Heart left ventricle (tissue), 16 donors: ENCODE results near the gene STARD3NL. TPM values are rescaled to one million over a fixed set of nuclear protein-coding genes. Genes with fewer than 3 reads are reported as not detected.
"Not testable (repeated sequence)": the region's sequence is repeated elsewhere in the genome, so short reads cannot be mapped to it uniquely, and the experiment has no call there.

Source experiments
- ATAC-seq, 4 donors: fragments of 200-7000 bp; cut with Tn5 transposase; one replicate each; pipeline ENCODE4 v1.9.1; 2020 to 2022; ENCODE audit warnings: moderate library complexity in 4 of 4, mild to moderate bottlenecking in 3 of 4, moderate number of reproducible peaks in 1 of 4
- DNase-seq, 5 donors: peaks; one replicate each; pipeline ENCODE4 v3.0.0-alpha.2; 2020
- H3K27ac ChIP-seq, 12 donors: fragments of 200-600 bp; sonication (generic) in 4 of 12; one replicate each; pipeline versions ENCODE4 v1.5.0 to v1.8.0; 2016 to 2022; ENCODE audit warnings: mild to moderate bottlenecking in 2 of 12
- H3K27me3 ChIP-seq, 9 donors: fragments of 200-600 bp; sonication (generic) in 2 of 9; one replicate each; pipeline versions ENCODE4 v1.5.1 to v1.8.0; 2016 to 2022; ENCODE audit warnings: mild to moderate bottlenecking in 3 of 9
- H3K36me3 ChIP-seq, 9 donors: fragments of 200-600 bp; sonication (generic) in 2 of 9; one replicate each; pipeline versions ENCODE4 v1.5.0 to v1.8.0; 2018 to 2022; ENCODE audit warnings: mild to moderate bottlenecking in 2 of 9
- H3K4me1 ChIP-seq, 12 donors: fragments of 200-600 bp; sonication (generic) in 4 of 12; one replicate each; pipeline versions ENCODE4 v1.5.0 to v1.8.0; 2016 to 2022; ENCODE audit warnings: mild to moderate bottlenecking in 3 of 12
- H3K4me3 ChIP-seq, 12 donors: fragments of 200-600 bp; sonication (generic) in 4 of 12; one replicate each; pipeline versions ENCODE4 v1.5.0 to v1.8.0; 2017 to 2022; ENCODE audit warnings: mild to moderate bottlenecking in 9 of 12, moderate library complexity in 4 of 12
- H3K9me3 ChIP-seq, 12 donors: fragments of 200-600 bp; sonication (generic) in 4 of 12; one replicate each; pipeline versions ENCODE4 v1.5.0 to v1.8.0; 2016 to 2022; ENCODE audit warnings: mild to moderate bottlenecking in 1 of 12
- CTCF ChIP-seq, 12 donors: fragments of 200-600 bp; sonication (generic) in 4 of 12; IDR thresholded peaks; one replicate each; pipeline versions ENCODE4 v1.5.0 to v1.8.0; 2018 to 2022; ENCODE audit warnings: antibody characterized with exemption in 12 of 12, mild to moderate bottlenecking in 5 of 12
- POLR2A ChIP-seq, 2 donors: fragments of 450-650 bp; IDR thresholded peaks; one replicate each; pipeline ENCODE4 v1.6.1; 2017; ENCODE audit warnings: antibody characterized with exemption in 2 of 2, mild to moderate bottlenecking in 2 of 2, moderate library complexity in 2 of 2
- WGBS, 4 donors: extraction: QIAGEN DNeasy Blood & Tissue Kit in 2 of 4; methylation state at CpG; one replicate each; pipeline versions ENCODE4 v1.1.5 to v1.1.7; 2013 to 2018; 5-methylcytosine and 5-hydroxymethylcytosine counted together
- intact Hi-C, 10 donors: fragments of 100-400 bp; cut with DNase I; formaldehyde crosslinking; loops; one replicate each; pipeline versions ENCODE4 v1.11.1 to v1.14.2; 2022
- polyA plus RNA-seq, 2 donors: library from polyadenylated mRNA; stranded (reverse); fragments of 200-250 nt; gene quantifications; one replicate each; pipeline ENCODE4 v1.2.3, GENCODE V29; 2013
- total RNA-seq, 9 donors: library from RNA; depleted of rRNA in 2 of 9; stranded (reverse); fragments of >200 nt in 2 of 9; fragmentation: NEBNext Ultra II Directional in 3 of 9; extraction: Animal tissue kit (Norgen Biotek cat#: 25700) in 3 of 9; gene quantifications; one replicate each; pipeline versions ENCODE4 v1.1.0 to v1.2.4, GENCODE V29; 2016 to 2023
- donor health status: ischemic (EF 13 %, LVEDD 7.1; RV severe dilation, severe dysfunction).
- donor health status: healthy with polysubstance abuse.
- donor health status: DM: no; HTN: yes; CAD: no.
- donor health status: DM: no; HTN: no; CAD: no.
- donor health status: ischemic (EF 25% LVEDD 6.9; RV normal size, moderate dysfunction).
- donor health status: ischemic (EF 25% LVEDD 5.7; RV mildly dilated, moderate dysfunction).
- donor health status: healthy.
- donor health status: DM: yes; HTN: yes; CAD: no.
- donor health status: ischemic (EF 35%, LVEDD 5.7; RV mildly dilated, moderate dysfunction).
- donor health status: nonischemic (EF 11% LVEDD 7.7; RV severe dilation, severe dysfunction).
- donor health status: DM: yes; HTN: yes; CAD: no.
- donor health status: PGD.
- donor health status: ischemic (EF 29% LVEDD 5.4; RV normal size, mild dysfunction).
- donor health status: nonischemic (EF 23%, LVEDD 6.1; RV moderate dilation, normal function).

Gene STARD3NL
- total and polyA plus RNA-seq, 11 donors: 10.3 to 37.6 (median 23.8) TPM

- peak in 2 of 5 donors; percentile 27 to 55 for DNase-seq
- whole genome bisulfite sequencing, 4 donors: 68 to 78% (median 77%) methylated on average over 11 of the region's 11 CpGs
- H3K4me3 ChIP-seq: no peak overlapping the region
Observed at GRCh38 chr7:38232502-38233366, 54.7 kb downstream of the STARD3NL start.

GRCh38 chr7:38234759-38235158 is 56.7 kb downstream of the STARD3NL start:
- 89 to 94% (median 93%) methylated on average over 11 of the region's 11 CpGs for WGBS, 4 donors
- H3K9me3 ChIP-seq, H3K4me3 ChIP-seq, DNase-seq, H3K27me3 ChIP-seq, ATAC-seq, intact Hi-C loops: not testable (repeated sequence)
- Histone ChIP-seq H3K4me1 (peaks cover 0 to 19% (median 0%) of the 10 kb centered on the region in 12 donors), H3K36me3 (peaks cover 0 to 30% (median 11%) of the 10 kb centered on the region in 9 donors), H3K27ac (peak overlapping the region in 1 of 12 donors; percentile 58)

More at GRCh38 chr7:38232502-38233366, 54.7 kb downstream of the STARD3NL start:
- peak in 2 of 4 donors; percentile 64 for ATAC-seq
- H3K27me3 ChIP-seq: no peaks in the 10 kb centered on the region
- H3K27ac ChIP-seq: peak overlapping the region in 1 of 12 donors; percentile 58
- TF ChIP-seq CTCF (IDR thresholded peaks at IDR 0.05) (no peak), POLR2A (IDR thresholded peaks at IDR 0.05) (no peak)
- H3K9me3 ChIP-seq: no peaks in the 10 kb centered on the region
- peaks cover 3 to 50% (median 31%) of the 10 kb centered on the region in 9 donors for H3K36me3 ChIP-seq
- H3K4me1 ChIP-seq: peaks cover 0 to 19% (median 0%) of the 10 kb centered on the region in 12 donors
- intact Hi-C loops: no loop called here

- H3K27ac ChIP-seq: peak overlapping the region in 1 of 12 donors; percentile 32
- 66 to 73% (median 69%) methylated on average over 4 of the region's 4 CpGs for WGBS, 4 donors
- H3K36me3 ChIP-seq: peaks cover 0 to 21% (median 5%) of the 10 kb centered on the region in 9 donors
- DNase-seq (no peak), ATAC-seq (no peak)
- intact Hi-C loops: no loop called here
- no peak overlapping the region for H3K4me3 ChIP-seq
- H3K4me1 ChIP-seq: peaks cover 0 to 19% (median 0%) of the 10 kb centered on the region in 12 donors
- TF ChIP-seq POLR2A (IDR thresholded peaks at IDR 0.05) (no peak), CTCF (IDR thresholded peaks at IDR 0.05) (no peak)
- H3K9me3 ChIP-seq: no peaks in the 10 kb centered on the region
- no peaks in the 10 kb centered on the region for H3K27me3 ChIP-seq
Observed at GRCh38 chr7:38235606-38236005, 57.6 kb downstream of the STARD3NL start.

- H3K4me3 ChIP-seq, H3K36me3 ChIP-seq, ATAC-seq, DNase-seq, H3K27me3 ChIP-seq, H3K27ac ChIP-seq, intact Hi-C loops, H3K9me3 ChIP-seq: not testable (repeated sequence)
- peaks cover 0 to 13% (median 0%) of the 10 kb centered on the region in 12 donors for H3K4me1 ChIP-seq
- WGBS, 4 donors: 60 to 87% (median 83%) methylated on average over 3 to 10 of the region's 10 CpGs
Observed at GRCh38 chr7:38239129-38239528, 61.1 kb downstream of the STARD3NL start.

- intact Hi-C loops: no loop called here
- Histone ChIP-seq H3K27ac (no peak overlapping the region), H3K4me1 (peaks cover 0 to 11% (median 0%) of the 10 kb centered on the region in 12 donors), H3K4me3 (no peak overlapping the region), H3K36me3 (no peaks in the 10 kb centered on the region), H3K9me3 (no peaks in the 10 kb centered on the region), H3K27me3 (no peaks in the 10 kb centered on the region)
- no peak for DNase-seq
- TF ChIP-seq POLR2A (IDR thresholded peaks at IDR 0.05): no peak
- TF ChIP-seq CTCF (IDR thresholded peaks at IDR 0.05): no peak
- WGBS, 4 donors: 73 to 79% (median 75%) methylated on average over 3 of the region's 3 CpGs
- no peak for ATAC-seq
Observed at GRCh38 chr7:38241071-38241470, 63.0 kb downstream of the STARD3NL start.
